ENCODE results near the gene SHLD1.

Gene SHLD1

DNA sequence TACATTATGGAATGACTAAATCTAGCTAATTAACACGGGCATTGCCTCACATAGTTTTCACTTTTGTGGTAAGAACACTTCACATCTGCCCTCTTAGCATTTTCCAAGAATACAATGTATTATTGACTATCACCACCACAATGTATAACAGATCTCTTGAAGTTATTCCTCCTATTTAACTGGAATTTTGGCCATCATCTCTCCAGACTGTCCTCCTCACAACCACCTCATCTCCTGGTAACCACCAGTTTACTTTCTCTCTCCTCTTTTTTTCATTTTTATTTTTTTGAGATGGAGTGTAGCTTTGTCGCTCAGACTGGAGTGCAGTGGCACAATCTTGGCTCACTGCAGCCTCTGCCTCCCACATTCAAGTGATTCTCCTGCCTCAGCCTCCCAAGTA, 8.2 kb upstream of the SHLD1 start:
- H3K9me3 ChIP-seq (replicated peaks; ENCODE audit: insufficient read depth, low read length) = no peaks in the 10 kb centered on the region
- H3K9me2 ChIP-seq (replicated peaks; ENCODE audit: insufficient read depth, low read length) = no peaks in the 10 kb centered on the region
- no peaks in the 10 kb centered on the region for H3K27me3 ChIP-seq (replicated peaks; ENCODE audit: insufficient read depth, low read length)
- H4K20me1 ChIP-seq (ENCODE audit: insufficient read depth, low read length) = no peaks in the 10 kb centered on the region
- no peak overlapping the region for H3K27ac ChIP-seq (ENCODE audit: low read length)
- no peaks in the 10 kb centered on the region for H3K36me3 ChIP-seq (replicated peaks; ENCODE audit: insufficient read depth, low read length)
- no peaks in the 10 kb centered on the region for H3K79me2 ChIP-seq (ENCODE audit: low read length)
- no peak overlapping the region for H3K4me3 ChIP-seq (ENCODE audit: low read length)
- no peaks in the 10 kb centered on the region for H3K4me1 ChIP-seq (ENCODE audit: low read length)
- H3K9ac ChIP-seq (ENCODE audit: low read length) = no peak overlapping the region
- H3K4me2 ChIP-seq (ENCODE audit: low read depth, low read length) = no peak overlapping the region
- TF ChIP-seq EZH2 (optimal IDR thresholded peaks at IDR 0.05; ENCODE audit: low read depth, low read length) (no peak), EZH2phosphoT487 (IDR thresholded peaks at IDR 0.05; ENCODE audit: low read length) (no peak)
- TF ChIP-seq, protein P1, sequence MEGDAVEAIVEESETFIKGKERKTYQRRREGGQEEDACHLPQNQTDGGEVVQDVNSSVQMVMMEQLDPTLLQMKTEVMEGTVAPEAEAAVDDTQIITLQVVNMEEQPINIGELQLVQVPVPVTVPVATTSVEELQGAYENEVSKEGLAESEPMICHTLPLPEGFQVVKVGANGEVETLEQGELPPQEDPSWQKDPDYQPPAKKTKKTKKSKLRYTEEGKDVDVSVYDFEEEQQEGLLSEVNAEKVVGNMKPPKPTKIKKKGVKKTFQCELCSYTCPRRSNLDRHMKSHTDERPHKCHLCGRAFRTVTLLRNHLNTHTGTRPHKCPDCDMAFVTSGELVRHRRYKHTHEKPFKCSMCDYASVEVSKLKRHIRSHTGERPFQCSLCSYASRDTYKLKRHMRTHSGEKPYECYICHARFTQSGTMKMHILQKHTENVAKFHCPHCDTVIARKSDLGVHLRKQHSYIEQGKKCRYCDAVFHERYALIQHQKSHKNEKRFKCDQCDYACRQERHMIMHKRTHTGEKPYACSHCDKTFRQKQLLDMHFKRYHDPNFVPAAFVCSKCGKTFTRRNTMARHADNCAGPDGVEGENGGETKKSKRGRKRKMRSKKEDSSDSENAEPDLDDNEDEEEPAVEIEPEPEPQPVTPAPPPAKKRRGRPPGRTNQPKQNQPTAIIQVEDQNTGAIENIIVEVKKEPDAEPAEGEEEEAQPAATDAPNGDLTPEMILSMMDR (IDR thresholded peaks at IDR 0.05; ENCODE audit: low read length) = no peak
- H3F3A ChIP-seq (ENCODE audit: insufficient read depth, low read length) = no peaks in the 10 kb centered on the region
- no peak for DNase-seq
- no peak overlapping the region for H2AFZ ChIP-seq (ENCODE audit: low read length)

DNA sequence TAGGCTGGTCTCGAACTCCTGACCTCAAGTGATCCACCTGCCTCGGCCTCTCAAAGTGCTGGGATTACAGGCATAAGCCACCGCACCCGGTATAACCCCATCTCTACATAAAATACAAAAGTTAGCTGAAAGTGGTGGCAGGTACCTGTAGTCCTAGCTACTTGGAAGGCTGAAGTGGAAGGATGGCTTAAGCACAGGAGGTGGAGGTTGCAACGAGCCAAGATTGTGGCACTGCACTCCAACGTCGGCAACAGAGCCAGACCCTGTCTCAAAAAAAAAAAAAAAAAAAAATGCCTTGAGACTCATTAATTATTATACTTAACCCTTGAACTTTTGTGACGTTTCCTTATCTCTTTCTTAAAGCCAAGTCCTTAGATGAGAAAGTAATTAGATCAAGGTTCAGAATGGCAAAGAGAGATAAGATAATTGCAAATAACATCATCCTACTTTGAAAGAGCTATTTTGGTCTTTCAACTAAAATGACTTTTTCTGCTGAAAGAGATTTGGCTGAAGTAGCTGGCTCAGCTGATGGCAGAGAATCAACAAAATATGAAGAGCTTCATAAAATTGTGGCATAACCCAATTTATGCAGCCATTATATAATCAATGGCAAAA, 4.7 kb upstream of the SHLD1 start:
- H3K36me3 ChIP-seq (replicated peaks; ENCODE audit: insufficient read depth, low read length) = no peaks in the 10 kb centered on the region
- H2AFZ ChIP-seq (ENCODE audit: low read length) = no peak overlapping the region
- H4K20me1 ChIP-seq (ENCODE audit: insufficient read depth, low read length) = no peaks in the 10 kb centered on the region
- H3K79me2 ChIP-seq (ENCODE audit: low read length) = 0 out of 2 replicates have a peak, but pooled peaks cover under 1% of the 10 kb centered on the region
- H3K9me3 ChIP-seq (replicated peaks; ENCODE audit: insufficient read depth, low read length) = no peaks in the 10 kb centered on the region
- H3F3A ChIP-seq (ENCODE audit: insufficient read depth, low read length) = no peaks in the 10 kb centered on the region
- H3K4me1 ChIP-seq (ENCODE audit: low read length) = no peaks in the 10 kb centered on the region
- TF ChIP-seq EZH2 (optimal IDR thresholded peaks at IDR 0.05; ENCODE audit: low read depth, low read length) = no peak
- no peak for TF ChIP-seq EZH2phosphoT487 (IDR thresholded peaks at IDR 0.05; ENCODE audit: low read length)
- TF ChIP-seq, protein P1 (IDR thresholded peaks at IDR 0.05; ENCODE audit: low read length) = no peak
- H3K27ac ChIP-seq (ENCODE audit: low read length) = no peak overlapping the region
- no peak overlapping the region for H3K9ac ChIP-seq (ENCODE audit: low read length)
- no peak overlapping the region for H3K4me3 ChIP-seq (ENCODE audit: low read length)
- DNase-seq = no peak
- no peak overlapping the region for H3K4me2 ChIP-seq (ENCODE audit: low read depth, low read length)
- no peaks in the 10 kb centered on the region for H3K27me3 ChIP-seq (replicated peaks; ENCODE audit: insufficient read depth, low read length)
- no peaks in the 10 kb centered on the region for H3K9me2 ChIP-seq (replicated peaks; ENCODE audit: insufficient read depth, low read length)

DNA sequence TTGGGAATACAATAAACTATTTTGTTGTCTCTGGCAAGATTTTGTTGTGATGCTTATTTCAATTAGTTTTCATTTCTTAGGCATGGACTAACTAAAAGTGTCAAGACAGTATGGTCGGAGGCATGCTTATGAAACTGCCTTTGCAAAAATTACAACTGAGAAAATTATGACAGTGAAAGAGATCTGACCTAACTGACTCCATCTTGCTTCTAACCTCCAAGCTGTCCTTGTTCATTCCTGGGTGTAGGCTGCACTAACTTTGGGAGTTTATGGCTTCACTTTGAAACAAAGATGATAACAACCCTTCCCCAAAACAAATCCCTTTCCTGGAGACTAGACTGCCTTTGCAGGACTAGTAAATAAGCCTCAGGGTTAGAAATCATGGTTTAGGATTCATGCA, 4.1 kb upstream of the SHLD1 start:
- Histone ChIP-seq H3K4me1 (ENCODE audit: low read length) (no peaks in the 10 kb centered on the region), H3K79me2 (ENCODE audit: low read length) (peaks cover 4% of the 10 kb centered on the region; the same call in 1 of the 2 replicates), H3K36me3 (replicated peaks; ENCODE audit: insufficient read depth, low read length) (no peaks in the 10 kb centered on the region), H2AFZ (ENCODE audit: low read length) (no peak overlapping the region), H3K9me2 (replicated peaks; ENCODE audit: insufficient read depth, low read length) (no peaks in the 10 kb centered on the region), H3K9ac (ENCODE audit: low read length) (no peak overlapping the region), H3K4me2 (ENCODE audit: low read depth, low read length) (no peak overlapping the region), H3K4me3 (ENCODE audit: low read length) (no peak overlapping the region), H3K27me3 (replicated peaks; ENCODE audit: insufficient read depth, low read length) (no peaks in the 10 kb centered on the region), H4K20me1 (ENCODE audit: insufficient read depth, low read length) (no peaks in the 10 kb centered on the region), H3F3A (ENCODE audit: insufficient read depth, low read length) (no peaks in the 10 kb centered on the region), H3K9me3 (replicated peaks; ENCODE audit: insufficient read depth, low read length) (no peaks in the 10 kb centered on the region), H3K27ac (ENCODE audit: low read length) (no peak overlapping the region)
- no peak for DNase-seq
- TF ChIP-seq EZH2 (optimal IDR thresholded peaks at IDR 0.05; ENCODE audit: low read depth, low read length) = no peak
- TF ChIP-seq, protein P1 (IDR thresholded peaks at IDR 0.05; ENCODE audit: low read length) = no peak
- TF ChIP-seq EZH2phosphoT487 (IDR thresholded peaks at IDR 0.05; ENCODE audit: low read length) = no peak

Data from MM.1S (cell line).